ENCODE data around the gene PALD1.

PALD1 gene

GRCh38 chr10:70478191-70479164 lies at the start of gene PALD1:
Gene PALD1 (plus strand): TSS chr10:70478767. CDS start chr10:70525952, 47,185 bp downstream.
- no peak for DNase-seq (ENCODE audit: extremely low read depth in 1 of 2, low read depth in 1 of 2)

GRCh38 chr10:70430493-70431445 lies 47.8 kb upstream of the PALD1 start:
- no peak for DNase-seq (ENCODE audit: extremely low read depth in 1 of 2, low read depth in 1 of 2)

GRCh38 chr10:70432101-70432500 lies 46.5 kb upstream of the PALD1 start:
- no peak for DNase-seq (ENCODE audit: extremely low read depth in 1 of 2, low read depth in 1 of 2)

- no peak for DNase-seq (ENCODE audit: extremely low read depth in 1 of 2, low read depth in 1 of 2)
Measured at GRCh38 chr10:70432561-70433263, 45.9 kb upstream of the PALD1 start.

- DNase-seq (ENCODE audit: extremely low read depth in 1 of 2, low read depth in 1 of 2), result no peak
Measured at GRCh38 chr10:70433581-70434280, 44.8 kb upstream of the PALD1 start.

- no peak for DNase-seq (ENCODE audit: extremely low read depth in 1 of 2, low read depth in 1 of 2)
Measured at GRCh38 chr10:70435241-70436085, 43.1 kb upstream of the PALD1 start.

GRCh38 chr10:70437721-70438120 lies 40.8 kb upstream of the PALD1 start:
- no peak for DNase-seq (ENCODE audit: extremely low read depth in 1 of 2, low read depth in 1 of 2)

GRCh38 chr10:70440296-70441160 lies 38.0 kb upstream of the PALD1 start:
- DNase-seq (ENCODE audit: extremely low read depth in 1 of 2, low read depth in 1 of 2), result no peak

- no peak for DNase-seq (ENCODE audit: extremely low read depth in 1 of 2, low read depth in 1 of 2)
Measured at GRCh38 chr10:70441161-70441894, 37.2 kb upstream of the PALD1 start, which contains the start of gene NODAL. Gene NODAL (minus strand): TSS chr10:70441681. CDS start chr10:70441667, 14 bp downstream.

GRCh38 chr10:70441895-70442309 lies 36.7 kb upstream of the PALD1 start:
- no peak for DNase-seq (ENCODE audit: extremely low read depth in 1 of 2, low read depth in 1 of 2)

- no peak for DNase-seq (ENCODE audit: extremely low read depth in 1 of 2, low read depth in 1 of 2)
Measured at GRCh38 chr10:70442332-70442988, 36.1 kb upstream of the PALD1 start.

GRCh38 chr10:70444744-70445143 lies 33.8 kb upstream of the PALD1 start:
- DNase-seq (ENCODE audit: extremely low read depth in 1 of 2, low read depth in 1 of 2), result no peak

GRCh38 chr10:70445718-70446657 lies 32.6 kb upstream of the PALD1 start:
- DNase-seq (ENCODE audit: extremely low read depth in 1 of 2, low read depth in 1 of 2), result no peak

- no peak for DNase-seq (ENCODE audit: extremely low read depth in 1 of 2, low read depth in 1 of 2)
Measured at GRCh38 chr10:70448236-70448635, 30.3 kb upstream of the PALD1 start.

- DNase-seq (ENCODE audit: extremely low read depth in 1 of 2, low read depth in 1 of 2), result no peak
Measured at GRCh38 chr10:70455213-70455630, 23.3 kb upstream of the PALD1 start.

- no peak for DNase-seq (ENCODE audit: extremely low read depth in 1 of 2, low read depth in 1 of 2)
Measured at GRCh38 chr10:70456164-70456563, 22.4 kb upstream of the PALD1 start.

Measured in stimulated activated CD8-positive, alpha-beta memory T cell treated with anti-CD3 and anti-CD28 coated beads, Interleukin-7, amount 100 ng/mL, for 48 hours (primary cell).